ENCODE measurements around the gene ZNF410.

Gene ZNF410

GRCh38 chr14:73958591-73958990 lies 71.9 kb downstream of the ZNF410 start:
- no peak for DNase-seq

GRCh38 chr14:73961192-73961591 lies 74.5 kb downstream of the ZNF410 start:
- DNase-seq = no peak

GRCh38 chr14:73965216-73965615 lies 78.6 kb downstream of the ZNF410 start:
- no peak for DNase-seq

DNA sequence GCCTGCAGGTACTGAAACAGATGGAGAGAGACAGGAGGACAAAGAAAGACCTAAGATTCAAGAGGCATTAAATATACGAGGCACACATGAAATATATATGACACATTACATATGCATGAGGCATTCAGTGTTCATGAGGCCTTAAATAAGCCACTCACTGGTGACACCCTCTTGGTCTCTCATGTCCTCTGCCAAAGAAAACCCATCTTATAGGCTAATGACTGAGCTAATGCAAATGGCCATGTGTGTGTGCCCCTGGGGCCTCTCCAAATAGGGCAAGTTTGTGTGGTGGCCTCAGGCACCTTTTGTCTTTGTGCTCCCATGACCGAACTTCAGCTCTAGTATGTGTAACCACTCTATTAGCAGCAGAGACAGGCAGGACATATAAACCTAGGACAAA lies 82.2 kb downstream of the ZNF410 start:
- no peak for DNase-seq

GRCh38 chr14:73973497-73973896 lies 86.8 kb downstream of the ZNF410 start:
- no peak for DNase-seq

DNA sequence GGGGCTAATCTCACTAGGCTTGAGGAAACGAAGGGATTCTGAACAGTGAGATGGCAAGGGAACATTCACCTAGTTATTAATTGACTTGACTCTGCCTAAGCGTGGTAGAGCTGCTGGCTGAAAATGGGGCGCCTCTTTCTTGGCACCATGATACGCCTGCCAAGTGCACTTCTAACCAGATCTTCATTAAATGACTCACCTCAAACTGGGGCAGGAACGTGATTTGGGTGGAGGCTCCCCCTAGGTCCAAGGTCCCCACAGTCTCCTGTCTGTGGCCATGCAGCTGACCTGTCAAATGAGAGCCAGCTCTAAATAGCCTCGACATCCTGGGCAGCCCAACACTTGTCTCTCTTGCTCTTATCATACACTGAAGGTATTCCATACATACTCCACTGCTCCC lies 89.5 kb downstream of the ZNF410 start:
- no peak for DNase-seq

DNA sequence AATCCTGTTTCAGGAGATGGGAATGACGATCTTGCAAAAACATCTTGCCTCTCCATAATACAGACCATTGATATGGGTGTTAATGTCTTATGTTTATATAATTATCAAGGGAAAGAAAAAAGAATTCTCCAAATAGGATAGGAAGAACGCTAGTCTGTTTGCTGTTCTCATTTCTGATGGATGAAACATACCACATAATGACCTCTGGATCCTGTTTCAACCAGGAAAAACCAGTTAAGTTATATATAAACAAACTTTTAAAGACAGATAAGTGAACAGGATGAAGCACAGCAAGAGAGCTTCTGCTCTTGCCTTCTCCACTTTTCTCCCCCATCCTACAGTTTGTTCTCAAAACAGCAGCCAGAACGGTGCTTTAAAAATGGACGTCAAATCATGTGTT lies 91.2 kb downstream of the ZNF410 start:
- no peak for DNase-seq

Measured in CD4-positive, alpha-beta T cell treated with Interleukin-4 for 4 hours (primary cell).